Kidney (tissue), 14 donors: ENCODE results near the gene PDE12. TPM values are rescaled to one million over a fixed set of nuclear protein-coding genes. Genes with fewer than 3 reads are reported as not detected.
A peak's percentile ranks its signal among the peaks of the same experiment; 100 is the strongest.

Experiments
- DNase-seq, 5 donors: peaks; one replicate each; pipeline ENCODE4 v3.0.0-alpha.2; 2013 to 2020
- FAIRE-seq: peaks from 2 replicates; lab custom pipeline; 2012; peaks lifted over from hg19 to GRCh38; lab: Jason Lieb, UNC
- H3K27ac ChIP-seq, 2 donors: one replicate each; pipeline ENCODE4 v1.7.0; 2013; ENCODE audit warnings: low read depth in 2 of 2, low read length in 2 of 2, inconsistent platforms in 1 of 2
- H3K27me3 ChIP-seq: one replicate; pipeline ENCODE4 v1.7.1; 2013; ENCODE audit warnings: low read length, inconsistent platforms; ENCODE audit not compliant: control insufficient read depth, insufficient read depth
- H3K36me3 ChIP-seq, 3 donors: one replicate each; pipeline versions ENCODE4 v1.7.0 to v1.7.1; 2013; ENCODE audit warnings: low read length in 3 of 3, control low read depth in 1 of 3, inconsistent platforms in 1 of 3; ENCODE audit not compliant: insufficient read depth in 3 of 3, control insufficient read depth in 2 of 3
- H3K4me1 ChIP-seq, 3 donors: one replicate each; pipeline versions ENCODE4 v1.7.0 to v1.7.1; 2013; ENCODE audit warnings: low read length in 3 of 3, inconsistent platforms in 1 of 3, low read depth in 1 of 3; ENCODE audit not compliant: control insufficient read depth in 2 of 3, insufficient read depth in 2 of 3
- H3K4me3 ChIP-seq, 3 donors: one replicate each; pipeline versions ENCODE4 v1.7.0 to v1.8.1; 2013; ENCODE audit warnings: low read length in 3 of 3, control low read depth in 1 of 3, inconsistent platforms in 1 of 3
- H3K9ac ChIP-seq, 3 donors: one replicate each; pipeline versions ENCODE4 v1.7.0 to v1.7.1; 2013; ENCODE audit warnings: low read length in 3 of 3, control low read depth in 1 of 3, inconsistent platforms in 1 of 3
- H3K9me3 ChIP-seq, 3 donors: one replicate each; pipeline versions ENCODE4 v1.7.0 to v1.7.1; 2013; ENCODE audit warnings: low read length in 3 of 3, control low read depth in 1 of 3, inconsistent platforms in 1 of 3; ENCODE audit not compliant: control insufficient read depth in 2 of 3, insufficient read depth in 1 of 3
- CTCF ChIP-seq: IDR thresholded peaks from 3 replicates; pipeline ENCODE4 v1.5.1; 2012; ENCODE audit warnings: mild to moderate bottlenecking, moderate library complexity, borderline replicate concordance; ENCODE audit not compliant: insufficient read depth; ENCODE audit errors: extremely low read depth
- intact Hi-C: fragments of 100-400 bp; cut with DNase I; formaldehyde crosslinking; loops from one replicate; pipeline ENCODE4 v1.11.1; 2022
- polyA plus RNA-seq: library from polyadenylated mRNA; stranded (reverse); fragments of 350-450 nt; fragmentation: Illumina TruSeq; extraction: RNeasy Lipid Tissue Mini Kit (QIAGEN cat#74804); gene quantifications from one replicate; pipeline ENCODE4 v1.2.3, GENCODE V29; 2014; ENCODE audit warnings: low read depth, low replicate concordance; ENCODE audit not compliant: insufficient read depth
- total RNA-seq: library from RNA; stranded (reverse); fragmentation: NEBNext Ultra II Directional; extraction: Animal tissue kit (Norgen Biotek cat#: 25700); gene quantifications from one replicate; pipeline ENCODE4 v1.2.1, GENCODE V29; 2021
- donor health status: control.
- donor health status: control.
- donor health status: control.
- donor health status: control.
- donor health status: control.
- donor health status: DM: yes; HTN: yes; CAD: no.
- donor health status: Normal renal cell carcinoma (clear cell type).

The PDE12 gene
- total and polyA plus RNA-seq, 2 donors from 2014 or later, result 6.1 to 21.1 TPM

- DNase-seq (no peak), FAIRE-seq (no peak)
- no peaks in the 10 kb centered on the region for H3K9me3 ChIP-seq
- no peaks in the 10 kb centered on the region for H3K27me3 ChIP-seq
- intact Hi-C loops, result no loop called here
- peaks cover 5 to 15% (median 11%) of the 10 kb centered on the region in 3 donors for H3K4me1 ChIP-seq
- H3K4me3 ChIP-seq, result peak overlapping the region in 1 of 3 donors; percentile 100
- no peak for TF ChIP-seq CTCF
- H3K36me3 ChIP-seq, result no peaks in the 10 kb centered on the region
- H3K9ac ChIP-seq, result no peak overlapping the region
- no peak overlapping the region for H3K27ac ChIP-seq
Measured at GRCh38 chr3:57594144-57594543, 38.1 kb downstream of the PDE12 start.

GRCh38 chr3:57594576-57594975 is 38.5 kb downstream of the PDE12 start:
- no peak overlapping the region for H3K27ac ChIP-seq
- no peaks in the 10 kb centered on the region for H3K27me3 ChIP-seq
- TF ChIP-seq CTCF, result no peak
- peak overlapping the region in 2 of 3 donors; percentile 47 to 100 for H3K4me3 ChIP-seq
- H3K9ac ChIP-seq, result peak overlapping the region in 1 of 3 donors; percentile 100
- intact Hi-C loops, result no loop called here
- DNase-seq (no peak), FAIRE-seq (no peak)
- H3K36me3 ChIP-seq, result no peaks in the 10 kb centered on the region
- H3K4me1 ChIP-seq, result peaks cover 5 to 15% (median 11%) of the 10 kb centered on the region in 3 donors
- no peaks in the 10 kb centered on the region for H3K9me3 ChIP-seq

GRCh38 chr3:57596495-57597126 is 40.5 kb downstream of the PDE12 start:
- FAIRE-seq (no peak), DNase-seq (peak; percentile 68 to 93 (median 84))
- Histone ChIP-seq H3K9me3 (no peaks in the 10 kb centered on the region), H3K4me1 (peaks cover 5 to 15% (median 11%) of the 10 kb centered on the region in 3 donors), H3K9ac (peak overlapping the region; percentile 93 to 100 (median 99)), H3K4me3 (peak overlapping the region; percentile 97 to 100 (median 97)), H3K27ac (peak overlapping the region; percentile 99), H3K27me3 (no peaks in the 10 kb centered on the region), H3K36me3 (no peaks in the 10 kb centered on the region)
- intact Hi-C loops, result no loop called here
- TF ChIP-seq CTCF, result no peak
